HepG2 (cell line): Measurements from ENCODE around the gene RIPK1. TPM values are rescaled to one million over a fixed set of nuclear protein-coding genes. Genes with fewer than 3 reads are reported as not detected.

Experiments used
- ARNTL ChIP-seq: sonication (generic); formaldehyde crosslinking; IDR thresholded peaks from 2 replicates; pipeline ENCODE4 v1.4.0; 2020; ENCODE audit warnings: mild to moderate bottlenecking, missing genetic modification reagents
- ATF7 ChIP-seq, 2 experiments: fragments of 450-650 bp in 1 of 2; sonication (generic) in 1 of 2; formaldehyde crosslinking in 1 of 2; IDR thresholded peaks; 2 replicates each; pipeline versions ENCODE4 v1.4.0 to v1.6.1; 2016 to 2020; ENCODE audit warnings: antibody characterized with exemption in 1 of 2, mild to moderate bottlenecking in 1 of 2, missing genetic modification reagents in 1 of 2
- BCL6 ChIP-seq: IDR thresholded peaks from 2 replicates; pipeline ENCODE4 v1.6.1; 2016; ENCODE audit warnings: missing genetic modification reagents, missing compliant biosample characterization
- CTCF ChIP-seq: sonication (generic); formaldehyde crosslinking; IDR thresholded peaks from 2 replicates; pipeline ENCODE4 v1.5.0; 2020; ENCODE audit warnings: mild to moderate bottlenecking, missing genetic modification reagents, moderate library complexity
- FOXA3 ChIP-seq: IDR thresholded peaks from 2 replicates; pipeline ENCODE4 v1.6.1; 2016; ENCODE audit warnings: missing genetic modification reagents, missing compliant biosample characterization
- GABPB1 ChIP-seq: IDR thresholded peaks from 2 replicates; pipeline ENCODE4 v1.6.1; 2016; ENCODE audit warnings: mild to moderate bottlenecking, missing genetic modification reagents, moderate library complexity, missing compliant biosample characterization
- GLMP ChIP-seq: sonication (generic); formaldehyde crosslinking; IDR thresholded peaks from 2 replicates; pipeline ENCODE4 v1.9.0; 2021; ENCODE audit warnings: missing genetic modification reagents, mild to moderate bottlenecking, borderline replicate concordance
- HNF4A ChIP-seq: sonication (generic); formaldehyde crosslinking; IDR thresholded peaks from 2 replicates; pipeline ENCODE4 v1.4.0; 2020; ENCODE audit warnings: missing genetic modification reagents
- HNRNPH1 ChIP-seq: fragments of 200-400 bp; formaldehyde crosslinking; optimal IDR thresholded peaks from 2 replicates; pipeline ENCODE3; 2017; ENCODE audit warnings: mild to moderate bottlenecking, low read depth, low read length
- HNRNPLL ChIP-seq: fragments of 200-400 bp; formaldehyde crosslinking; IDR thresholded peaks from 2 replicates; pipeline ENCODE4 v1.6.1; 2017; ENCODE audit warnings: mild to moderate bottlenecking, low read depth, low read length; ENCODE audit not compliant: poor library complexity, severe bottlenecking
- ISL2 ChIP-seq: sonication (generic); formaldehyde crosslinking; IDR thresholded peaks from 2 replicates; pipeline ENCODE4 v1.5.0; 2020; ENCODE audit warnings: missing genetic modification reagents
- KAT8 ChIP-seq: IDR thresholded peaks from 2 replicates; pipeline ENCODE4 v1.6.1; 2016; ENCODE audit warnings: missing genetic modification reagents, missing compliant biosample characterization
- LCORL ChIP-seq, 2 experiments: fragments of 450-650 bp in 1 of 2; sonication (generic) in 1 of 2; formaldehyde crosslinking in 1 of 2; IDR thresholded peaks; 2 replicates each; pipeline versions ENCODE4 v1.5.0 to v1.6.1; 2017 to 2020; ENCODE audit warnings: antibody characterized with exemption in 1 of 2, missing genetic modification reagents in 1 of 2
- SMAD1 ChIP-seq: sonication (generic); formaldehyde crosslinking; IDR thresholded peaks from 2 replicates; pipeline ENCODE4 v1.4.0; 2020; ENCODE audit warnings: missing genetic modification reagents, low read depth, mild to moderate bottlenecking, borderline replicate concordance
- TBX3 ChIP-seq: fragments of 450-650 bp; IDR thresholded peaks from 2 replicates; pipeline ENCODE4 v1.6.1; 2017; ENCODE audit warnings: antibody characterized with exemption, mild to moderate bottlenecking, inconsistent platforms, borderline replicate concordance
- TRAFD1 ChIP-seq: sonication (generic); formaldehyde crosslinking; IDR thresholded peaks from 2 replicates; pipeline ENCODE4 v1.5.1; 2020; ENCODE audit warnings: missing genetic modification reagents, mild to moderate bottlenecking, borderline replicate concordance
- ZNF10 ChIP-seq: sonication (generic); formaldehyde crosslinking; IDR thresholded peaks from 2 replicates; pipeline ENCODE4 v1.4.0; 2020; ENCODE audit warnings: mild to moderate bottlenecking, low read depth, missing genetic modification reagents, borderline replicate concordance
- ZNF280B ChIP-seq: sonication (generic); formaldehyde crosslinking; IDR thresholded peaks from 2 replicates; pipeline ENCODE4 v1.5.0; 2020; ENCODE audit warnings: missing genetic modification reagents, mild to moderate bottlenecking, borderline replicate concordance
- ZNF354B ChIP-seq: sonication (generic); formaldehyde crosslinking; IDR thresholded peaks from 2 replicates; pipeline ENCODE4 v1.8.0; 2022; ENCODE audit warnings: mild to moderate bottlenecking, missing genetic modification reagents
- ZNF367 ChIP-seq: sonication (generic); formaldehyde crosslinking; IDR thresholded peaks from 2 replicates; pipeline ENCODE4 v1.4.0; 2020; ENCODE audit warnings: missing genetic modification reagents, borderline replicate concordance
- ZNF644 ChIP-seq: IDR thresholded peaks from 2 replicates; pipeline ENCODE4 v1.6.1; 2016; ENCODE audit warnings: low read depth
- ZNF772 ChIP-seq: sonication (generic); formaldehyde crosslinking; IDR thresholded peaks from 2 replicates; pipeline ENCODE4 v1.5.0; 2020; ENCODE audit warnings: mild to moderate bottlenecking, missing genetic modification reagents
- ZSCAN20 ChIP-seq: sonication (generic); formaldehyde crosslinking; IDR thresholded peaks from 2 replicates; pipeline ENCODE4 v1.4.0; 2020; ENCODE audit warnings: missing genetic modification reagents, mild to moderate bottlenecking, borderline replicate concordance
- polyA plus RNA-seq, 8 experiments: library from polyadenylated mRNA; depleted of rRNA in 3 of 8; stranded (reverse) in 7 of 8; unstranded in 1 of 8; fragments of >200 nt; fragmentation: Illumina TruSeq in 4 of 8; extraction: Trizol in 4 of 8; gene quantifications; 2 replicates each; pipeline versions ENCODE4 v1.2.1 to v1.2.3, GENCODE V29; 2011 to 2016; ENCODE audit warnings: low read depth in 4 of 8, missing spikeins in 1 of 8, mixed read lengths in 1 of 8; ENCODE audit not compliant: insufficient read depth in 1 of 8
- total RNA-seq, 5 experiments: library from RNA; depleted of rRNA; stranded (reverse); fragments of >200 nt; fragmentation: Illumina TruSeq; extraction: Trizol; gene quantifications; 2 replicates each; pipeline ENCODE4 v1.2.3, GENCODE V29; 2016; ENCODE audit warnings: low read depth in 1 of 5

Gene RIPK1
- total and polyA plus RNA-seq, 2 of the 13 experiments (the other 11 are each of a cell fraction or from before 2014, with no cell fraction given) = 9.0 to 10.3 TPM

- TF ChIP-seq ISL2 (CRISPR knock-in tag) (peak; percentile 70), HNRNPLL (peak; percentile 73), KAT8 (CRISPR knock-in tag) (0 out of 2 replicates have a peak, but pooled peaks have one; percentile 52), LCORL (IDR thresholded peaks at IDR 0.05) (no peak), LCORL (CRISPR knock-in tag; IDR thresholded peaks at IDR 0.05) (peak; percentile 49; the same call in 1 of the 2 replicates), ZNF367 (CRISPR knock-in tag) (no peak), HNF4A (CRISPR knock-in tag) (no peak), ZNF354B (no peak), FOXA3 (peak; percentile 54; the same call in 1 of the 2 replicates), GLMP (CRISPR knock-in tag) (no peak), ZNF10 (no peak), CTCF (peak; percentile 76), ATF7 (IDR thresholded peaks at IDR 0.05) (peak; percentile 96), ATF7 (CRISPR knock-in tag; IDR thresholded peaks at IDR 0.05) (peak; percentile 97), ZNF772 (CRISPR knock-in tag) (no peak), ARNTL (CRISPR knock-in tag) (peak; percentile 72; the same call in 1 of the 2 replicates), GABPB1 (peak; percentile 77), HNRNPH1 (no peak), TBX3 (no peak), ZNF644 (CRISPR knock-in tag) (no peak), ZNF280B (CRISPR knock-in tag) (0 out of 2 replicates have a peak, but pooled peaks have one; percentile 5), BCL6 (no peak), TRAFD1 (CRISPR knock-in tag) (no peak), SMAD1 (peak; percentile 81; the same call in 1 of the 2 replicates), ZSCAN20 (CRISPR knock-in tag) (peak; percentile 83; the same call in 1 of the 2 replicates)
These were observed 89.0 kb downstream of the RIPK1 start, which contains the start of gene TUBB2A (continued) for GRCh38 chr6:3157131-3157933.
